ENCODE data around the gene RDX.
"Not testable (repeated sequence)": the region's sequence is repeated elsewhere in the genome, so short reads cannot be mapped to it uniquely, and the experiment has no call there.

RDX gene

DNA sequence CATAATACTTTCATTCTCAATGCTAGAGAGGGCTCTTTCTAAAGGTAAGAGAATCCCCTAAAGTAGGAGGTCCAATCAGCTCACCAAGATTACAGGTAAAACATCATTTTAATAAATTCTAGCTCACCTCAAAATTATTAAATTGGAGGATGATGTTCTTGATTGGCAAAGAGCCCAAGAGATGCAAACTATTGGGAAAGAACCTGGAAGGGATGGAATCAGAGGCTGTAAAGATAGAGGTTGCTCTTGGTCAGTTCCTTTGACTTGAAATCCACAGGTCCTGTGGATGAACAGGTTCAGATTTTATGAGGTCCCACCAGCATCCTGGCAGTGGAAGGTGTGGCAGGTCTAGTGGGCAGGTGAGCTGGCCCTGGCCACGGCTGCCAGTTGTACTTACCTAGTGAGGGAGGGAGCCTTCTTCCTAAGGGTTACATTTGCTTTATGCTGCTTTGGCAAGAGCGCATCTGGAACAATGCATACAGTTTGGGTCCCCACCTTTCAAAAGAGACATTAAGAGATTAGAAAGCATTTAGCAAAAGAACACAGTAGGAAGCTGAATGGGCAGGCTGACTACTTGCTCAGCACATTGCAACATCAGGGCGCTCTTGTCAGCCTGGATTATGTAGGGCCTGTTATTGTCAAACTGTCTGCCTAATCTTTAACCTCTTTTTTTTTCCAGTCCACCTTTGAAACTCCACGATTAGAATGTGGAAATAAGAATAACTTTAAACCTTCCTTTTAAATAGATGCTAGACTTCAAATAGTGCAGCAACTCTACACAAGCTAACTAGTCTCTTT lies 97.0 kb downstream of the RDX start:
- no peak for DNase-seq

- no peak for DNase-seq
Observed at GRCh38 chr11:110198031-110198729, 98.2 kb downstream of the RDX start.

GRCh38 chr11:110196884-110197420 lies 99.5 kb downstream of the RDX start:
- no peak for DNase-seq

DNA sequence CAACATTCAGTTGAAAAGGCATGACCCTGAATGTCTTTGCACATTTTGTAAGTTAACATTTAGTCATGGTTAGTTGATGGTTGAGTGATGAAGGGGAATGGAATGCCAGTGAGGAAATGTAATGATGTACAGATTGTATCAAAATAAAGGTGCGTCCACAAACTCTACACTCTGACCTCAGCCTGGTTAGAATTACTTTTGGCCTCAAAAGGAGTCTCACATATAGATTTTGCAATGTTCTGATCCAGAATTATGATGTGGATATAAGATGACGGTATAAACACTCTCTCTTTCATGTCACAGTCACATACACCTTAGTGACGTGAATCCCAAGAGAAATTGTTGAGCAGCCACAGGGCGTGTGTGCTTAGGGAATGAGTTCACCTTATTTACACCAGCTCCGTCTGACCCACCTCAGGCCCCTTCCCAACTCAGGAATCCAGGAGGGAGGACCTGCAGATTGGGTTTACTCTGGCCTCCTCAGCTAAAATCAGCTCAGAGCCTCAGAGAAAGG lies 100.1 kb downstream of the RDX start:
- no peak for DNase-seq

DNA sequence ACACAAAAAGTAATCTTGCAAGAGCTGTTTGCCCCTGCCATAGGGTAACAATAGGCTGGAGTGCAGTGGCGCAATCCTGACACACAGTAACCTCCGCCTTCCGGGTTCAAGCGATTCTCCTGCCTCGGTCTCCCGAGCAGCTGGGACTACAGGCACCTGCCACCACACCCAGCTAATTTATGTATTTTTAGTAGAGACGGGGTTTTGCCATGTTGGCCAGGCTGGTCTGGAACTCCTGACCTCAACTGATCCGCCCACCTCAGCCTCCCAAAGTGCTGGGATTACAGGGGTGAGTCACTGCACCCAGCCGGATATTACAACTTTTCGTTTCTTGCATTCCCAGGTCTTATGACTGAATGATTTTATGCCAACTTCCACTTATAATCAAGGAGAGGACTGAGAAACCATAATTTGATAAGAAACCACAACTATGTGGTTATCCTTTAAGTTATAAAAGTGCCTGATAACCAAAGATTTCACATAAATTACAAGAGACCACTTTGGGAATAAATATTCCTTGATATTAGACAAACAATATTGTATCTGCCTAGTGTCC lies 102.1 kb downstream of the RDX start:
- not testable (repeated sequence) for DNase-seq

GRCh38 chr11:110192604-110193282 lies 103.7 kb downstream of the RDX start:
- DNase-seq, result not testable (repeated sequence)

- DNase-seq, result no peak
Observed at GRCh38 chr11:110190885-110191284, 105.5 kb downstream of the RDX start.

- DNase-seq, result no peak
Observed at GRCh38 chr11:110187731-110188130, 108.7 kb downstream of the RDX start.

- no peak for DNase-seq
Observed at GRCh38 chr11:110186867-110187266, 109.5 kb downstream of the RDX start.

- no peak for DNase-seq
Observed at GRCh38 chr11:110186456-110186855, 110.0 kb downstream of the RDX start.

GRCh38 chr11:110185599-110185998 lies 110.8 kb downstream of the RDX start:
- DNase-seq, result no peak

- DNase-seq, result peak; percentile 35
Observed at GRCh38 chr11:110185121-110185591, 111.3 kb downstream of the RDX start.

- no peak for DNase-seq
Observed at GRCh38 chr11:110184456-110184855, 112.0 kb downstream of the RDX start.

GRCh38 chr11:110182886-110183285 lies 113.5 kb downstream of the RDX start:
- DNase-seq, result no peak

DNA sequence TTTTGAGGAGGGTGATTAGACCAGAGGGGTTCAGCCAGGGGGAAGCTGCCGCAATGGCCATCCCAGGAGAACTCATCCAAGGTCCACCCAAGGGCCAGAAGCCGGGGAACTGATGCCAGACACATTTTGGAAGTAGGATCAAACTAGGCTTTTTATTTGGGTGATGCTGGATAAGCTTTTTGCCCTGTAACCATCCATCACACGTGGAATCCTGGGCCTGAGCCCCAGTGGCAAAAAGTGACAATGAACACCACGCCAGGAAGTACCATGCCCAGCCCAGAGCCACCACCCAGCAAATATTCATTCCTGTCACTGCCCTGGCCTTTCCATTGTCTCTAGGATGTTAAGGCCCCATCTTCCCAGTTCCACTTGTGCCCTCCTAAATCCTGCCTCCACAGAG lies 117.3 kb downstream of the RDX start:
- DNase-seq, result no peak

- no peak for DNase-seq
Observed at GRCh38 chr11:110177086-110177456, 119.3 kb downstream of the RDX start.

DNA sequence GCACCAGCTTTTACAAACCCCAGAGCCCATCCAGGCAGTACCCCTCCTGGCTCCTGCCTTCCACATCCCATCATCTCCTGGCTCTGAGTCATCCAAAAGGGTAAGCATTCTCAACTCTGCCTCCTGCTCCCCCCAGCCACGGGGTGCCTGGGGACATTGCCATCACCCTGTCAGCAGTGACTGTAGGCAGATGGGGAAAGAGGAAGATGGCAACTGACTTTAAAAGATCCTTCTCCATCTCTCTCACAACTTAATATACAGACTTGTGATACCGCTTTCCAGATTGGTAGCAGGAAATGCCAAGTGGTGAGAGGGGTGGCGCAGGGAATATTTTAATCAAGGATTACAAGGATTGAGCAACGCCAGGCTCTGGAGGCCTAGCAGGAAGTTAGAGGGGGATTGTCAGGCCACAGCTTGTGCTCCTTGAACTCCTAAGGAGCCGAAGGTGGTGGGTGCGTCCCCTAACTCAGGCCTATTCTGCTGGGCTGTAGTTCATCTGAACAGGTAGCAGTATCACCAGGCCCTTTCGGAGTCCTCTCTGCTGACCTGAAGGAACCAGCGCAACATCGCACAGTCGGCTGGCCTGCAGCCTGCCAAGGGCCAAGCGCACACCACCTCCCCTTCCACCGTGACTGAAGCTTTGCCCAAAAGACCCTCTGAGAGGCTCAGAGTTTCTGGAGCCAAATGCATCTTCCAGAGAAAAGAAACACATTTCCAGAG lies 119.9 kb downstream of the RDX start:
- DNase-seq, result no peak

GRCh38 chr11:110174645-110175310 lies 121.6 kb downstream of the RDX start:
- DNase-seq, result no peak

GRCh38 chr11:110173811-110174644 lies 122.4 kb downstream of the RDX start:
- peak; percentile 65 for DNase-seq

DNA sequence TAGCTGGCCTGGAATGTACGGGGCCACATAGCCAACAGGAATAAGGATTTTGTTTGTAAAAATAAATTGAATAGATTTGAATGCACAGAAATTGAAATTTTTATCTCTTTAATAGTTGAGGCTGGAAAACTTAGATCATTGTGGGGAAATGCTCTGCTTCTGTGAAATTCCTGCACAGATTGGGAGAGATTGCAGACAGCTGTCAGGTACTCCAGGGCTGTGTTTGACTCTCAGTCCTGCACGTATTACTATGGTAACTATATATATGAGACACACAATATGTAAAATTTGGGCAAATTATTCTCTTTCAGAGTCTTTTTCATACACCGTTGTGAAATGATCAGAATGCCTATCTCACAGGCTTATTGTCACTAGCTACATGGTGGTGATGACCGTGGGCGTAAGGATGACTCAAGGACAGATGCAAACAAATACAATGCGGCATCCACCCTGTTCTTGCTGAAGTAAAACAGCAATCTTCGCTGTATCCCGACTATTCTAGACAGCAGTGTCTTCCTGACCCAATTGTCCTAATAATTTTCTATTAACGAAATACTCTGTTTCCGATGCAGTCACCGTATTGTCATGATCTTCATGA lies 123.8 kb downstream of the RDX start:
- no peak for DNase-seq

Data from midbrain (tissue), 1 donor.